IPS DF 4.7 (cell line): ENCODE results near the gene ABCD1.
"Not testable (repeated sequence)": the region's sequence is repeated elsewhere in the genome, so short reads cannot be mapped to it uniquely, and the experiment has no call there.

Source experiments
- DNase-seq: peaks from one replicate; pipeline ENCODE4 v3.0.0-alpha.2; 2013; ENCODE audit warnings: low spot score; ENCODE audit errors: extremely low read depth

The ABCD1 gene

GRCh38 chrX:153694256-153694655 lies 30.4 kb upstream of the ABCD1 start:
- DNase-seq = not testable (repeated sequence)

GRCh38 chrX:153694687-153695270 lies 29.9 kb upstream of the ABCD1 start:
- no peak for DNase-seq

GRCh38 chrX:153696100-153696499 lies 28.6 kb upstream of the ABCD1 start:
- DNase-seq = no peak

GRCh38 chrX:153696538-153696937 lies 28.1 kb upstream of the ABCD1 start:
- DNase-seq = not testable (repeated sequence)

- not testable (repeated sequence) for DNase-seq
Observed at GRCh38 chrX:153696986-153697722, 27.5 kb upstream of the ABCD1 start.

DNA sequence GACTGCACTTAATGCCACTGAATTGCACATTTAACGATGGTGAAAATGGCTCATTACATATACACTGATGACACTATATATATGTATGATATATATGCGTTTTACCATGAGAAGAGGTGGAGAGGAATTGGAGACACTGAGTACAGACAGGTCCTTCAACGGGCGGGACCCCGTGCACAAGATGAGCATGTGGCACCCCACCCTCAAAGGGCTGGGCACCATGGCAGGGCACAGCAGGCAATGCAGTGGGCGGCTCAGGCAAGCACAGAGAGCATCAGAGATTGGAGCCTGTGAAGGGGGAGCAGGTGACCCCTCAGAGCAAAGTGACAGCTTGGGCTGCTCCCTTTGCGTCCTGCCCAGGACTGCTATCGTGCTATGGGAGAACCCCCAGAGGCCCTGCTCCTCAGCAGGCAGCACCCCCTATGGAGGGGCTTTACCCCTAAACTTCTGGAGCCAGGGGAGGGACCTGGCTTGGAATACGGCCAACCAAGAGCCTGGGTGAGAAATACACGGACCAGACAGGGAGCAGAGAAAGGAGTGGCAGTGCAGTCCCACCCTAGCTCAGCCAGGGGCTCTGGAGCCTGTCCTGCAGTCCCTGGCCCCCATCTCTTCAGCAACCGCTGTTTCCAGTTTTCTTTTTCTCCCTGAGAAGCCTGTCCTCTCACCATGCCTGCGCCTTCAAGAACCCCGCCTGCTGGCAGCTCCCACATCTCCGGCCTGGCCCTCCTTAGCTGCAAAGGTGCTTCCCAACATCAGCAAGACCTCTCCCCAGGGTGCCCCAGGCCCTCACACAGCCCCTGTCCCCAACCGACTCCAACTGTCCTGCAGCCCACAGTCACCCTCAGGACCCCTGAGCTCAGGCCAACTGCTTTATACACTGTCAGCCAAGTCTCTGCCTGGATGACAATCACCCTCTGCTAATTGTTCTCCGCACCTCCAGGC lies 26.5 kb upstream of the ABCD1 start:
- no peak for DNase-seq

- DNase-seq = not testable (repeated sequence)
Observed at GRCh38 chrX:153699210-153699783, 25.4 kb upstream of the ABCD1 start.

DNA sequence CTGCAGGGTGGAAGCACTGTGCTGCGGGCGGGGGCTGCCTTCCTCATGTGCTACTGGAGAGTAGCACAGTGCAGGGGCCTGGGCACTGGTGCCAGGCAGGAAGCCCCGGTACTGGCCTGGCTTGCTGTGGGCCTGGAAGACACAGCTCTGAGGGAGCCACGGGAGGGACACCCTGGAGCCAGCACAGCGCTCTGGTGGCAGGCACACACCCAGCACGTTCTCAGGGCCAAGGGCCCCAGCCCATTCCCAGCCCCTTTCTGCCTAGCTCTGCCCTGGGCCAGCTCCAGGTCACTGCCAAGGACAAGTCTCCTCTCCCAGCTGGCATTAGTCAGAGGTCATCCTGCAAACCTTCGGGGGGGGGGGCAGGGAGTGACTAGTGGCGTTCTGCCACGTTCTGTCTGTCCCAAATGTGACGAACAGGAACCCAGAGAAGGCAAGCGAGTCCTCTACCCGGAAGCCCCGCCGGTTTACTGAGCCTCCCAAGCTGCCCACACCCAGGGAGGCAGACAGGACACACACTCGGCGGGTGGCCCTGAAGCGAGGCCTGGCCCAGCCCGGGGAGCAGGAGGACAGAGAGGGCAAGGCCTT lies 24.8 kb upstream of the ABCD1 start:
- not testable (repeated sequence) for DNase-seq

DNA sequence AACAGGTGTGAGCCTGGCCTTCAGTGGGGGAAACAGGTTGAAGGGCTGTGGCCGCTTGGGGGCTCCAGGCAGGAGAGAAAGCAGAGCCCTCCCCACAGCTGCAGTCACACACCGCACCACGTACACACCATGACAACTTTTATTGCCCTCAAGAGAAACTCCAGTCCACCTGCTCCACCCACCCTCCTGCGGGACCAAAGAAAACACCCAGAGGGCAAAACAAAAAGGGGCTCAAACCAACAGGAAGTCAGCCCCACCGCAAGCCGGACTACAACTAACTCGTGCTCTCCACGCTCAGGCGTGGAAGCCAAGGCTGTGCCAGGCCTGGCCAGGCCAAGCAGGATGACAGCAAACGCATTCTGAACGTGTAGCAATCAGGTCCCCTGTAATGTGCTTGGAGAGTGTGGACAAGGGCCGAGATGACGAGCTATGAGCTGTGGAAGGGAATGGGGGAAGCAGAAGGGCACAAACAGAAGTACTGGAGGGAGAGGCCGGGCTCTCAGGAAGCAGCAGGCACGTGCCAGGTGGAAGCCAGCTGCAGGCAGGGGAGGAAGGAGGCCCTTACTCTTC lies 24.2 kb upstream of the ABCD1 start:
- no peak for DNase-seq

GRCh38 chrX:153700967-153701366 lies 23.7 kb upstream of the ABCD1 start:
- DNase-seq = no peak

DNA sequence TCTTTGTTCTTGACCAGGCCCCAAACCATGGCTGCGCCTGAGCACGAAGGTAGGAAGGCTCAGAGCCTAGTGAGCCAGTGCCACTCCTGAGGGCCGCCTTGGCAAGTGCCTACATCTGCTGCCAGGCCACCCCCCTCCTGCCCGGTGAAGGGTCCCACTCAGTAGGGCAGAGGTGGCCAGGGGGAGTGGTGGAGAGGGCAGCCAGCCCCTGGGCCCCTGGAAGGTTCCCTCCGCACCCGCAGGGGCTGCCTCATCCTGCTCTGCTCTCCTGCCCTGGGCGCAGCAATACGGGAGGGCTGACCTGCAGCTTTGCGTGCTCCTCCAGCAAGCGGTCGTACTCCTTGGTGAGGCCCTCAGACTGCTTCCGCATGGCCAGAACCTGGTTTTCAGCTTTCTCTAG lies 22.9 kb upstream of the ABCD1 start:
- DNase-seq = no peak

DNA sequence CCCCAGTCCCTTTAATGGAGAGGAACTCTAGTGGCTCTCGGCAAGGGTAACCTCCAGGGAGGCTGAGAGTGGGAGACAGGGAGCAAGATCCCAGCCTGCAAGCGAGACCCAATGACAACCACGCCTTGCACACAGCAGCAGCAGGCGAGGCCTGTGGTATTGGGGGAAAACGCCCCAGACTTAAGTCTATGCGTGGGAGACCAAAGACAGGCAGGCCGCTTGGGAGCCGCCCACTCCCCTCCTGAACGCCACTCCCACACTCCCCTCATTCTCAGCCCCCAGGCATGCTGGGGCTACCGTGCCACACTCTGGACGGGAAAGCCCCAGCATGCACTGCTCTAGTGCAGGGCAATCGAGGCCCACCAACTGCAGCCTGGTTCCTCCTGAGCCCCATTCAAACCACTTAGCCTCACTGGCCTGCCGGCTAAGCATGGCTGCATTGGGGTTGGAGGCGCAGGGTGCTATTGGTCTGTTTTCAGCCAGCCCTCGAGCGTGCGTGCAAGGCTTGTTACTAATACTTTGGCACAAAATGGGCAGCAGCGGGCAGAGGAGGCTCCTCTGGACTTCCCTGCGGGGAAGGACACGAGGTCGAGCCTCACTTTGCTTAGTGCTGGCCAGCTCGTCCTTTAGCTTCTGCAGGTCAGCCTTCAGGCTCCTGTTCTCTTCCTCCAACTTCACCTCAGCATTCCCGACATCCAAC lies 22.2 kb upstream of the ABCD1 start:
- no peak for DNase-seq

GRCh38 chrX:153703036-153703370 lies 21.7 kb upstream of the ABCD1 start:
- no peak for DNase-seq

DNA sequence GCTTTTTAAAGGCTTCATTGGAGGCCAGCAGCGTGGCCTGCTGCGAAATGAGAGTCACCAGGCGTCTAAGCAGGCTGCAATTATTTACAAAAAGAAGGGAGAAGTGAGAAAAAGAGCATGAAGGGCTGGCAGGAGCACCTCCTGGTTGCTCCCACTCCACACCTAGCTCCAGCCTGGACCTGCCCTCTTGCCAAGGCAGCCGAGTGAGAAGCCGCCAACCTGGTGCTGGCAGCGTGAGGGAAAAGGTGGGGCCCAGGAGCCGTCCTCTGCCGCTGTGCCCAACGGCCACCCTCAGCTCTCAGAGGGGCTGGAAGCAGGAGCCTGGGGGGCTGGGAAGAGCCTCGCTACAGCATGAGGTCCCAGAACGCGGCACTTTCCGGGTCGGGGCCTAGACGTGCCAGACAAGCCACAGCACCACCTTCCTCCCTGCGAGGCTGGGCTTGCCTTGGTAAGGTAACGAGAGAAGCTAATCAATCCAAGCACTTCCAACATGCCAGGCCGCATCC lies 20.6 kb upstream of the ABCD1 start:
- DNase-seq = no peak

DNA sequence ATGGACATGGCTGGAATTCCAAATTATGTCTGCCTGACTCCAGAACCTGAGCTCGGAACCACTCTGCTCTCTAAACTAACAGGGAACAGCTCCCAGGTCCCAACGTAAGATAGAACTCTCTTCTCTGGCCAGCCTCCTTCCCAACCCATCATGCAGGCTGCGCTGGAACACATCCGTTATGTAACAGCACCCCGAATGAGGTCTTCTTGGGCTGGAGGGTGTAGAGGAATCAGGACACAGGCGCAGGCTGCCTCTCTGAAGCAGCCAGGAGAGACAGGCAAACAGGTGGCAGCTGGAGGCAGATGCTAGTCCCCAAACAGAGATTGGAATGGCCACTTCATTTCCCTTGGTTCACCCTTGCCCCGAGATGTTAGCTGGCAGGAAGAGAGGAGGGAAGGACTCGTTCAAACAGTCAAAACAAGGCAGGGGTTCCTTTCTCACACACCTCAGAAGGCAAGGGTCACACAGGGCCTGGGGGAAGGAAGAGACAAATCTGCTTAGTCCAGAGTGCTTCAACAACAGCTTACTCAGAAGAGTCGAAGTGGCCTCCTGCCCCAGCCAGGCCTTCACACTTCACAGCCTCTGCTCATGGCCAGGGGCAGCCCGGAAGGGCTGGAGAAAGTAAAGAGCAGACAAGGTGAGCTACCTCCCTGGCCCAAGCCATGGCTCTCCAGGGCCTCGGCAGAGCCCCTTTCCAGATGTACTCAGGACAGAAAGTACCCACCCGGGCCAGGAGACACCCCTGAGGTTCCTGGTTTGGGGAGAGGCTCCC lies 19.8 kb upstream of the ABCD1 start:
- DNase-seq = not testable (repeated sequence)

- not testable (repeated sequence) for DNase-seq
Observed at GRCh38 chrX:153705403-153706060, 19.1 kb upstream of the ABCD1 start.

DNA sequence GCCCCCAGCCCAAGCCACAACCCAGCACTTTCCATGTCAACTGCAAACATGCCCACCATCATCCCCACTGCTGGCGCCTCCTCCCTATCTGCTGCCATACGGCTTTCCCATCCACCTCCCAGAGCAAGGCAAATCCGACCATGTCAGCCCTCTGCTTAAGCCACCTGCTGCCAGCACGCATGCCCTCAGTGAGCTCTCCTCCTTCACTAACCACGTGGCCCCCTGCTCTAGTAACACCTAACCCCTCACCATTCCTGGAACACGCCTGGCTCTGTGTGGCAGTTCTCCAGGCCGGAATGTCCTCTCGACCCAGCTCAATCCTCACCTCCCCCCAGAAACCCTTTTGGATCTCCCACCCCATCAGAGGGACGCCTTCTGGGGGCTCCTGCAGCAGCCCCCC lies 17.9 kb upstream of the ABCD1 start:
- no peak for DNase-seq

GRCh38 chrX:153707406-153707805 lies 17.2 kb upstream of the ABCD1 start:
- DNase-seq = no peak

- no peak for DNase-seq
Observed at GRCh38 chrX:153708415-153708814, 16.2 kb upstream of the ABCD1 start.
